Thyroid gland (tissue), 4 donors: ENCODE results near the gene KRTAP4-8.

Experiments used
- CTCF ChIP-seq, 6 experiments: fragments of 200-600 bp in 3 of 6; fragments of 450-650 bp in 3 of 6; sonication (generic) in 3 of 6; IDR thresholded peaks; one replicate each; pipeline ENCODE4 v1.5.1; 2016 to 2019; ENCODE audit warnings: antibody characterized with exemption in 6 of 6, mild to moderate bottlenecking in 2 of 6, inconsistent platforms in 1 of 6, moderate library complexity in 1 of 6
- POLR2A ChIP-seq, 2 donors: fragments of 450-650 bp; IDR thresholded peaks; one replicate each; pipeline ENCODE4 v1.6.1; 2017; ENCODE audit warnings: antibody characterized with exemption in 2 of 2, mild to moderate bottlenecking in 2 of 2, moderate library complexity in 1 of 2

GRCh38 chr17:41061964-41062363 is 36.0 kb downstream of the KRTAP4-8 start:
- TF ChIP-seq CTCF (IDR thresholded peaks at IDR 0.05) (no peak), POLR2A (IDR thresholded peaks at IDR 0.05) (no peak)
